GM12873 (cell line): ENCODE data around the gene DCDC2.

ENCODE experiments used
- TF ChIP-seq, protein P1 (sequence below): IDR thresholded peaks from 2 replicates; pipeline ENCODE4 v1.5.1; 2012; ENCODE audit warnings: low read depth, mild to moderate bottlenecking, moderate library complexity, low read length, control low read depth; ENCODE audit not compliant: insufficient read depth; ENCODE audit errors: missing control alignments

The DCDC2 gene

DNA sequence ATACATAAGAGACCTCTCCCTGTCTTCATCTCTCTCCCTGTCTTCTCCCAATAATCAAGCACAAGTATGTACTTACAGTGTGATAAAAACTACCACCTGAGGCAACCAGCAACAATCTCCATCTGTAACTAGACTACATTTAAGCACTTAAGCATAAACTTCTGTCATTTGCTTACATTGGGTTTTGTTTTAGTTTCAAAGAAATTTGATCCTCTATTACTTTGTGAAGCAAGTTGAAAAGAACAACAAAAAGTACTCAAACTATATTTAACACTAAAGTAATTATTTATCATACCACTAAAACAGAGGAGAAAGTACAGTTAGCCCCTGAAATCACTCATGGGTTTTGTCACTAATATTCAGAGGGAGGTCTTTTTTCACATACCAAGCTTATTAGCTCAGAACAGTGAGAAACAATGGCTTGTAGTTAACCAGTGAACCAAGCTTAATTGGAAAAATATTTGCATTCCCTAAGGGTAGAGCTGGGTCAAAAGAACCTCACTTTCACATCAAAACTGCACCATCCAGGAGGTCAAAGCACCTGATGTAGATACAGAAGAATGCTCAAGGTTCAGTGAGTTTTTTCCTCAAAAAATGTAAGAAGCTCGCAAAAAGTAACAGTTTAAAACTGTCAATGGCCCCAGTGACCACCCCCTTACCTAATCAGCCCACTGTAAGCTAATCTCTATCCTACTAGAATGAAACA is 34.1 kb downstream of the DCDC2 start:
- TF ChIP-seq, protein P1, sequence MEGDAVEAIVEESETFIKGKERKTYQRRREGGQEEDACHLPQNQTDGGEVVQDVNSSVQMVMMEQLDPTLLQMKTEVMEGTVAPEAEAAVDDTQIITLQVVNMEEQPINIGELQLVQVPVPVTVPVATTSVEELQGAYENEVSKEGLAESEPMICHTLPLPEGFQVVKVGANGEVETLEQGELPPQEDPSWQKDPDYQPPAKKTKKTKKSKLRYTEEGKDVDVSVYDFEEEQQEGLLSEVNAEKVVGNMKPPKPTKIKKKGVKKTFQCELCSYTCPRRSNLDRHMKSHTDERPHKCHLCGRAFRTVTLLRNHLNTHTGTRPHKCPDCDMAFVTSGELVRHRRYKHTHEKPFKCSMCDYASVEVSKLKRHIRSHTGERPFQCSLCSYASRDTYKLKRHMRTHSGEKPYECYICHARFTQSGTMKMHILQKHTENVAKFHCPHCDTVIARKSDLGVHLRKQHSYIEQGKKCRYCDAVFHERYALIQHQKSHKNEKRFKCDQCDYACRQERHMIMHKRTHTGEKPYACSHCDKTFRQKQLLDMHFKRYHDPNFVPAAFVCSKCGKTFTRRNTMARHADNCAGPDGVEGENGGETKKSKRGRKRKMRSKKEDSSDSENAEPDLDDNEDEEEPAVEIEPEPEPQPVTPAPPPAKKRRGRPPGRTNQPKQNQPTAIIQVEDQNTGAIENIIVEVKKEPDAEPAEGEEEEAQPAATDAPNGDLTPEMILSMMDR = no peak

DNA sequence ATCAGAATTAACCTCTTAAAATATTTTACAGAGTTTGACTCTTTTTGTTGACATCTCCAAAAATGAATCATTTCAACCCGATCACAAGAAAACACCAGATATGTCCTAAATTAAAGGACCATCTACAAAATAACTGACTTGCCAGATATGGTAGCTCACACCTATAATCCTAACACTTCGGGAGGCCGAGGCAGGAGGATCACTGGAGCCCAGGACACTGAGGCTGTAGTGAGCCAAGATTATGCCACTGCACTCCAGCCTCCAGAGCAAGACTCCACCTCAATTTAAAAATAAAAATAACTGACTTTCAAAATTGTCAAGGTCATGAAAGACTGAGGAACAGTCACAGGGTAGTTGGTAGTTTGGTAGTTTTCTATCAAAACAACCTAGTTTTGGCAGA is 34.9 kb downstream of the DCDC2 start:
- TF ChIP-seq, protein P1 = no peak

DNA sequence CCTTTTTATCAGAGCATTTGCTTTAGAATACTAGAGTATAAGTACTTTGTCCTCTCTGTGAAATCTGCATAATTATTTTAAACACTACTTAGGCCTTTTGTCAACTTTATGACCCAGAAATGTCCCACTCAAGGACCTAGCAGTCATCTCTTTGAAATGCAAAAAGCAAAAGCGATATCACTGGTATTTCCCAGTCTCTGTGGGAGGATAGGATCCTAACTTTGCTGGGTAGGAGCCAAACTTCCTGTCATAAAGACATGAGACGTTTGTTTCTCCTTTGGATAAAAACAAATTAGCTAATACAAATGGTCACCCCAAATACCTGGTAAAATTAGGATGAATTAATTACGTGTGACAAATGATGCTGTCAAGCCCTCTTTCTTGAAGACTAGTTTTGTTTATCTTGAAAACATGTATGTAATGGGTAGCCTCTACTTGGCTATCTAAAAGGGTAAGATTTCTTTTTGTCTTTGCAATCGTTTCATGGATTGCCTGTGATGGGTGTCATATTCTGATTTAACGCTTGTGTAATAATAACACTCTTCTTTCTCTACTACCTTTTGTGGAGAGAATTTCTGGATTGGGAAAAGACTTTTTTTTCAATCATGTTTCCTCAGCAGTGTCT is 36.2 kb downstream of the DCDC2 start:
- TF ChIP-seq, protein P1 = no peak

DNA sequence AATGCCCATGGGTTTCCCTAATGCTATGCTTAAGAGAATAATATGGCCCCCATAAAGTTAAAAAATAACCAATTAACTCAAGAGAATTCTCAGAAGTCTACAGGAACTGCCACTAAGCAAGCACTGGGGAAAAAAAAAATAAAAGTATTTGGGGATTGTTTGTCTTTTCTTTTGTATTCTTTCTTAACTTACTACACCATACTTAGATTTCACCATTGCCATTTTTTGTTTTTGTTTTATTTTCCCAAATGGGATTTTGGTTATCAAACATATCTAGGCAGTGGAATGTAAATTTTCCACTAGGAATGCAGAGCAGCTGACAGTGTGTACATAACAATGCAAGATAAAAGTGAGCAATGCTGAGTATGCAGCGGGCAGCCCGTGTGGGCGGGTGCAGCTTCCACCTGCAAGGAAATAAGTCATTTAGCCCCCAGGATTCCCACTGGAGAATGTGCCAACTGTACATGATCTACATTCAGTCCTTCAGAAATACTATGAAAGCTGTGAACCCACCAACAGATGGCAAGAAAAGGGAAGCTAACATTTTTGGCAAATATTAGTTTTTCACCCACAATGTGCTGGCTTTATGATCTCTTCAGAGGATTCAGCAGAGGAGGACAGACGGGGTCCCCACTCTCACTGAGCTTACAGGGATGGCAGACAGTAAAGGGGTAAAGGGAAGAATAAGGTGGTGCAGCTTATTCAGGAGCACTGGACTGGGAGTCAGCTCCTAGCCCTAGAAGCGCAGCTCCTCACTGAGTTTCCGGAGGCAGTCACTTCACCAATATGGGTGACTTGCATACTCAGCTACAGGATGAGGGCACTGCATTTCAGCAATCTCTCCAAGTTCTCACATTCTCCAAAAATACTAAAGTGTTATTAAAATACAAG is 44.4 kb downstream of the DCDC2 start:
- TF ChIP-seq, protein P1 = no peak

DNA sequence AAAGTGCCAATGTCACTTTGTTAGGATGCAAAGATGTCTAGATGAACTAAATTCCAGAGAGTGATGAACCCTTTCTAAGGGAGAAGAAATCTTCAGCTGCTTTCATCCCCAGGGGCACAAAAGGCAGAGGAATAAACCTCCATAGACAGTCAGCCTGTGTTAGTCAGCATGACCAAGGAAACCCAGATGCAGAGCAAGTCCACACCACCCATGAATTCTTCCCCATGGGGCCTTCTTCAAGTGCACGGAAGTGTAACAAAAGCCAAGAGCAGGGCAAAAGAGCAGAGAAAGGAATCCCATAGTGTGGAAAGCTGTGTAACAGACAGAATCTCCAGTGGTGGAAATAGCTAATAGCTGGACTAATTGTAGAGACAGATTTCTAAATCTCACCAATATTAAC is 50.0 kb downstream of the DCDC2 start:
- TF ChIP-seq, protein P1 = no peak

DNA sequence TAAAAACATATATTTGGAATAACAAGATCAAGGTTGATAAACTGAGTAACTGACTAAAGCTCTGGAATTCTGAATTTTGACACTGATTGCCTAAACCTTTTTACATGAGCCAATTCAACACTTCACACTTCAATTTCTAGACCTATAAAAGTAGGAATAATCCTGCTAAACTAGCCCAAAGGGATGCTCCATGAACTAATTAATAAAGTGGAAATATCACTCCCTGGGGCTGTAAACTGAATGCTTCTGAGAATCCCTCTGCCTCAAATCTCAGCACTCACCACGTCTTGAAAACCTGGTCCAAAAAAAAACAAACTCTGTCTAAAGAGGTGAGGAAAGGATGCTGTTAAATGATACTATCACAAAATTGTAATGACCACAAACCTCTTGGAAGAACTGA is 50.9 kb downstream of the DCDC2 start:
- TF ChIP-seq, protein P1 = no peak

DNA sequence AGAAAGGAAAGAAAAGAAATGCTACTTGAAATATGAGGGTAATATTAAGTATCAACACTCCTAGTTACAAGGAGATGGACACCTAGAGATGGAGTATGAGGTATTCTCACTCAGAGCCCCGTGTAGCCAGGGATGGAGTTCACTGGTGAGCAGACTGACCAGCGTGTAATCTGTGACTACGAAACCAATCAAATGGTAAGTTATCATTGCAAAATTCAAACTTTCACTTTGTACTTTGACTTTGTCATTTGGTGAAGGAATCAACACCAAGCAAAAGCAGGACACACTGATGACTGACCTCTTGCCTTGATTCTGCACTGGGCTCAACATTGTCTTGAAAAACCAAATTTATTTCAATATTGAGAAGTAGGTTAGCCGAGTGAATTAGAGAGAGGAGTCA is 51.8 kb downstream of the DCDC2 start:
- TF ChIP-seq, protein P1 = no peak
